Dendritic cell treated with granulocyte-macrophage colony-stimulating factor and Interleukin-4, amounts not matched to agents 40 ng/mL and 50 ng/mL, for 4 days (primary cell): ENCODE results near the gene INTU.
"Not testable (repeated sequence)": the region's sequence is repeated elsewhere in the genome, so short reads cannot be mapped to it uniquely, and the experiment has no call there.

Experiments used
- H3K27ac Mint-ChIP-seq: one replicate; pipeline ENCODE4 v1.8.0; 2022; ENCODE audit warnings: mild to moderate bottlenecking, mixed read lengths
- H3K27me3 Mint-ChIP-seq: one replicate; pipeline ENCODE4 v1.8.0; 2022; ENCODE audit warnings: mild to moderate bottlenecking, mixed read lengths
- H3K36me3 Mint-ChIP-seq: one replicate; pipeline ENCODE4 v1.8.0; 2022; ENCODE audit warnings: low read depth, mixed read lengths
- H3K4me1 Mint-ChIP-seq: one replicate; pipeline ENCODE4 v1.8.0; 2022; ENCODE audit warnings: low read depth, mixed read lengths
- H3K4me3 Mint-ChIP-seq: one replicate; pipeline ENCODE4 v1.8.0; 2022; ENCODE audit warnings: mild to moderate bottlenecking, moderate library complexity, mixed read lengths
- H3K9me3 Mint-ChIP-seq: one replicate; pipeline ENCODE4 v1.8.0; 2022; ENCODE audit warnings: mixed read lengths
- intact Hi-C: fragments of 100-400 bp; cut with micrococcal nuclease; formaldehyde crosslinking; loops from one replicate; pipeline ENCODE4 v1.15.0; 2022

INTU gene

GRCh38 chr4:127632420-127633403 is at the start of gene INTU:
Gene INTU (plus strand): TSS chr4:127632957. CDS start chr4:127633035, 78 bp downstream.
- peaks cover 2% of the 10 kb centered on the region for H3K27me3 Mint-ChIP-seq

GRCh38 chr4:127586496-127586895 is 46.3 kb upstream of the INTU start:
- H3K4me3 Mint-ChIP-seq: not testable (repeated sequence)

More at GRCh38 chr4:127632420-127633403, at the start of gene INTU:
- intact Hi-C loops: loop anchor here (5.0 to 10.0 kb wide), 4 partner anchors 152 to 1462 kb away; partner anchors contain the start of genes C4orf33, HSPA4L, PGRMC2 and PLK4
- Mint-ChIP-seq H3K36me3 (peaks cover 6% of the 10 kb centered on the region), H3K4me1 (peaks cover 17% of the 10 kb centered on the region), H3K9me3 (no peaks in the 10 kb centered on the region), H3K27ac (peak within 1 kb of the TSS; percentile 86), H3K4me3 (peak within 1 kb of the TSS; percentile 93)

GRCh38 chr4:127586922-127587571 is 45.7 kb upstream of the INTU start:
- Mint-ChIP-seq H3K4me3 (no peak overlapping the region), H3K9me3 (no peaks in the 10 kb centered on the region), H3K4me1 (no peaks in the 10 kb centered on the region), H3K27ac (no peak overlapping the region), H3K27me3 (peaks cover 5% of the 10 kb centered on the region), H3K36me3 (no peaks in the 10 kb centered on the region)
- intact Hi-C loops: no loop called here

More at GRCh38 chr4:127586496-127586895, 46.3 kb upstream of the INTU start:
- H3K27me3 Mint-ChIP-seq, intact Hi-C loops, H3K27ac Mint-ChIP-seq, H3K4me1 Mint-ChIP-seq, H3K36me3 Mint-ChIP-seq, H3K9me3 Mint-ChIP-seq: not testable (repeated sequence)

- intact Hi-C loops, H3K9me3 Mint-ChIP-seq: not testable (repeated sequence)
Observed at GRCh38 chr4:127589153-127589552, 43.6 kb upstream of the INTU start.

GRCh38 chr4:127598656-127599055 is 34.1 kb upstream of the INTU start:
- intact Hi-C loops: no loop called here
- no peaks in the 10 kb centered on the region for H3K36me3 Mint-ChIP-seq
- peaks cover 5% of the 10 kb centered on the region for H3K4me1 Mint-ChIP-seq
- H3K4me3 Mint-ChIP-seq: no peak overlapping the region
- no peak overlapping the region for H3K27ac Mint-ChIP-seq
- H3K9me3 Mint-ChIP-seq: no peaks in the 10 kb centered on the region
- H3K27me3 Mint-ChIP-seq: no peaks in the 10 kb centered on the region

More at GRCh38 chr4:127589153-127589552, 43.6 kb upstream of the INTU start:
- H3K36me3 Mint-ChIP-seq, H3K27ac Mint-ChIP-seq, H3K4me1 Mint-ChIP-seq, H3K27me3 Mint-ChIP-seq, H3K4me3 Mint-ChIP-seq: not testable (repeated sequence)

- no peak overlapping the region for H3K4me3 Mint-ChIP-seq
- peaks cover 5% of the 10 kb centered on the region for H3K4me1 Mint-ChIP-seq
- no peaks in the 10 kb centered on the region for H3K36me3 Mint-ChIP-seq
- H3K9me3 Mint-ChIP-seq: no peaks in the 10 kb centered on the region
- intact Hi-C loops: no loop called here
- H3K27me3 Mint-ChIP-seq: peaks cover 6% of the 10 kb centered on the region
- no peak overlapping the region for H3K27ac Mint-ChIP-seq
Observed at GRCh38 chr4:127601029-127601428, 31.7 kb upstream of the INTU start.

GRCh38 chr4:127604949-127605709 is 27.6 kb upstream of the INTU start:
- Mint-ChIP-seq H3K27ac (no peak overlapping the region), H3K27me3 (peaks cover 7% of the 10 kb centered on the region), H3K9me3 (no peaks in the 10 kb centered on the region), H3K4me1 (no peaks in the 10 kb centered on the region), H3K4me3 (no peak overlapping the region), H3K36me3 (no peaks in the 10 kb centered on the region)
- intact Hi-C loops: loop anchor here (1.0 to 5.0 kb wide), 2 partner anchors 127 to 177 kb away; partner anchors contain the start of gene HSPA4L

- intact Hi-C loops: loop anchor here (5.0 kb wide), 1 partner anchor 175 kb away; the partner anchor contains the start of gene HSPA4L
- Mint-ChIP-seq H3K27me3 (peaks cover 7% of the 10 kb centered on the region), H3K4me1 (no peaks in the 10 kb centered on the region), H3K36me3 (no peaks in the 10 kb centered on the region), H3K4me3 (no peak overlapping the region), H3K9me3 (no peaks in the 10 kb centered on the region), H3K27ac (no peak overlapping the region)
Observed at GRCh38 chr4:127606823-127607222, 25.9 kb upstream of the INTU start.

GRCh38 chr4:127609484-127609883 is 23.3 kb upstream of the INTU start:
- Mint-ChIP-seq H3K27me3 (peaks cover 7% of the 10 kb centered on the region), H3K36me3 (no peaks in the 10 kb centered on the region), H3K27ac (no peak overlapping the region), H3K4me1 (no peaks in the 10 kb centered on the region), H3K4me3 (no peak overlapping the region), H3K9me3 (no peaks in the 10 kb centered on the region)
- intact Hi-C loops: loop anchor here (5.0 kb wide), 1 partner anchor 173 kb away; the partner anchor contains the start of gene HSPA4L

GRCh38 chr4:127610488-127610887 is 22.3 kb upstream of the INTU start:
- Mint-ChIP-seq H3K36me3 (no peaks in the 10 kb centered on the region), H3K27ac (no peak overlapping the region), H3K4me3 (no peak overlapping the region), H3K9me3 (no peaks in the 10 kb centered on the region), H3K4me1 (no peaks in the 10 kb centered on the region), H3K27me3 (peaks cover 5% of the 10 kb centered on the region)
- intact Hi-C loops: no loop called here

GRCh38 chr4:127616898-127617297 is 15.9 kb upstream of the INTU start:
- Mint-ChIP-seq H3K27ac (no peak overlapping the region), H3K4me1 (no peaks in the 10 kb centered on the region), H3K9me3 (no peaks in the 10 kb centered on the region), H3K4me3 (no peak overlapping the region), H3K27me3 (peaks cover 35% of the 10 kb centered on the region), H3K36me3 (no peaks in the 10 kb centered on the region)
- intact Hi-C loops: no loop called here

GRCh38 chr4:127618427-127618826 is 14.3 kb upstream of the INTU start:
- intact Hi-C loops: no loop called here
- peaks cover 49% of the 10 kb centered on the region for H3K27me3 Mint-ChIP-seq
- peaks cover 10% of the 10 kb centered on the region for H3K4me1 Mint-ChIP-seq
- no peak overlapping the region for H3K4me3 Mint-ChIP-seq
- H3K27ac Mint-ChIP-seq: no peak overlapping the region
- H3K36me3 Mint-ChIP-seq: no peaks in the 10 kb centered on the region
- no peaks in the 10 kb centered on the region for H3K9me3 Mint-ChIP-seq

- peak overlapping the region; percentile 72 for H3K4me3 Mint-ChIP-seq
- H3K27ac Mint-ChIP-seq: no peak overlapping the region
- peaks cover 17% of the 10 kb centered on the region for H3K4me1 Mint-ChIP-seq
- no peaks in the 10 kb centered on the region for H3K36me3 Mint-ChIP-seq
- H3K9me3 Mint-ChIP-seq: no peaks in the 10 kb centered on the region
- H3K27me3 Mint-ChIP-seq: peaks cover 54% of the 10 kb centered on the region
- intact Hi-C loops: loop anchor here (10.0 kb wide), 1 partner anchor 342 kb away; the partner anchor contains the start of genes ABHD18 and MFSD8
Observed at GRCh38 chr4:127622621-127622920, 10.2 kb upstream of the INTU start.
